A673 (cell line): ENCODE measurements around the gene C3orf33.

Experiments
- CTCF ChIP-seq: fragments of 300-800, 200-600 bp; sonication (generic); conservative IDR thresholded peaks from 2 replicates; pipeline ENCODE4 v1.5.1; 2017; ENCODE audit warnings: low read depth, mild to moderate bottlenecking, antibody characterized with exemption, low read length, moderate library complexity, mixed read lengths
- EZH2 ChIP-seq: fragments of 200-600 bp; sonication (generic); IDR thresholded peaks from 2 replicates; pipeline ENCODE4 v1.6.1; 2017; ENCODE audit warnings: borderline replicate concordance, low read depth, mild to moderate bottlenecking, mixed read lengths, antibody characterized with exemption, low read length; ENCODE audit not compliant: poor library complexity, severe bottlenecking

DNA sequence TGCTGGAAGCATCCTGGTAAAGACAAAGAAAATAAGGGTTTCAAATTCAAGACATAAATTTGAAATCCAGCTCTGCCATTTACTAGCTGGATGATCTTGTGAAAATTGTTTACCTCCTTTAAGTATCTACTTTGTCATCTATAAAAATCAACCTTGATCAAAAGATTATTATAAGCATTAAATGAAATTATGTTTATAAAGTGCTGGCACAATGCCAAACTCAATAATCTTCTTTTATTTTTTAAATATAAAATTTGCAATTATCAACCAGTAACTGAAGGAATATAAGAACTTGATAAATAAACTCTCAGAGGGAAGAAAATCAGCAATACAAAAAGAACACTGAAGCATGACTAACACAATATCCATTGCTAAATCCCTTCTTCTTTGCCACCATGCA lies 25.8 kb downstream of the C3orf33 start:
- TF ChIP-seq CTCF (no peak), EZH2 (no peak)
